Neural cell (in vitro differentiated cells): ENCODE data around the gene C18orf32. TPM values are rescaled to one million over a fixed set of nuclear protein-coding genes. Genes with fewer than 3 reads are reported as not detected.
"Not testable (repeated sequence)": the region's sequence is repeated elsewhere in the genome, so short reads cannot be mapped to it uniquely, and the experiment has no call there.

ENCODE experiments used
- H2AFZ ChIP-seq: fragments of 200-600, 300-800 bp; sonication (generic), shearing (Covaris generic); 2 replicates; pipeline ENCODE4 v1.6.0; 2014; ENCODE audit warnings: low read depth, mild to moderate bottlenecking, antibody characterized with exemption, low read length, moderate library complexity
- H3F3A ChIP-seq: fragments of 200-600 bp; shearing (Covaris generic); 2 replicates; pipeline ENCODE4 v1.6.1; 2016; ENCODE audit warnings: mild to moderate bottlenecking, moderate library complexity, mixed read lengths, antibody characterized with exemption, low read length; ENCODE audit not compliant: insufficient read depth, poor library complexity, severe bottlenecking
- H3K27ac ChIP-seq: fragments of 200-600, 300-800 bp; sonication (generic), shearing (Covaris generic); 2 replicates; pipeline ENCODE4 v1.5.1; 2014; ENCODE audit warnings: mild to moderate bottlenecking, low read length, moderate library complexity
- H3K27me3 ChIP-seq: fragments of 300-800, 200-600 bp; sonication (generic), shearing (Covaris generic); 2 replicates; pipeline ENCODE4 v1.6.0; 2014; ENCODE audit warnings: mild to moderate bottlenecking, low read depth, low read length, moderate library complexity; ENCODE audit not compliant: insufficient read depth
- H3K36me3 ChIP-seq: fragments of 300-800, 200-600 bp; sonication (generic), shearing (Covaris generic); 2 replicates; pipeline ENCODE4 v1.5.1; 2014; ENCODE audit warnings: mild to moderate bottlenecking, antibody characterized with exemption, low read length, moderate library complexity; ENCODE audit not compliant: insufficient read depth
- H3K4me2 ChIP-seq: fragments of 300-800, 200-600 bp; sonication (generic), shearing (Covaris generic); 2 replicates; pipeline ENCODE4 v1.6.0; 2014; ENCODE audit warnings: mild to moderate bottlenecking, low read length
- H3K4me3 ChIP-seq: fragments of 300-800, 200-600 bp; sonication (generic), shearing (Covaris generic); 2 replicates; pipeline ENCODE4 v1.5.1; 2014; ENCODE audit warnings: mild to moderate bottlenecking, low read length, moderate library complexity
- H3K79me2 ChIP-seq: fragments of 200-600 bp; shearing (Covaris generic); replicated peaks from 2 replicates; pipeline ENCODE4 v1.6.0; 2014; ENCODE audit warnings: mild to moderate bottlenecking, low read length, moderate library complexity; ENCODE audit not compliant: insufficient read depth
- H3K9ac ChIP-seq: fragments of 300-800, 200-600 bp; sonication (generic), shearing (Covaris generic); 2 replicates; pipeline ENCODE4 v1.6.1; 2016; ENCODE audit warnings: mild to moderate bottlenecking, low read length, mixed read lengths
- H3K9me2 ChIP-seq: fragments of 200-600 bp; shearing (Covaris generic); 2 replicates; pipeline ENCODE4 v1.6.1; 2016; ENCODE audit warnings: mild to moderate bottlenecking, low read length, mixed read lengths; ENCODE audit not compliant: insufficient read depth
- H3K9me3 ChIP-seq: fragments of 200-600, 300-800 bp; sonication (generic), shearing (Covaris generic); 2 replicates; pipeline ENCODE4 v1.6.1; 2016; ENCODE audit warnings: mild to moderate bottlenecking, mixed run types, low read length, moderate library complexity, mixed read lengths
- H4K20me1 ChIP-seq: fragments of 200-600 bp; shearing (Covaris generic); 2 replicates; pipeline ENCODE4 v1.6.1; 2016; ENCODE audit warnings: mild to moderate bottlenecking, mixed run types; ENCODE audit not compliant: insufficient read depth
- EP300 ChIP-seq: fragments of 450-650 bp; conservative IDR thresholded peaks from 2 replicates; pipeline ENCODE4 v1.6.1; 2014; ENCODE audit warnings: antibody characterized with exemption, mild to moderate bottlenecking, moderate library complexity; ENCODE audit not compliant: poor library complexity, severe bottlenecking
- EZH2 ChIP-seq: fragments of 200-600, 300-800 bp; shearing (Covaris generic), sonication (generic); IDR thresholded peaks from 2 replicates; pipeline ENCODE4 v1.6.1; 2014; ENCODE audit warnings: antibody characterized with exemption, low read length, borderline replicate concordance, mild to moderate bottlenecking; ENCODE audit not compliant: insufficient read depth, poor library complexity, severe bottlenecking
- MXI1 ChIP-seq: fragments of 450-650 bp; conservative IDR thresholded peaks from 2 replicates; pipeline ENCODE4 v1.6.1; 2014; ENCODE audit warnings: antibody characterized with exemption, mild to moderate bottlenecking; ENCODE audit not compliant: poor library complexity, severe bottlenecking
- POLR2AphosphoS5 ChIP-seq: IDR thresholded peaks from 2 replicates; pipeline ENCODE4 v1.6.1; 2012
- RAD21 ChIP-seq: fragments of 450-650 bp; conservative IDR thresholded peaks from 2 replicates; pipeline ENCODE4 v1.6.1; 2014; ENCODE audit warnings: antibody characterized with exemption, mild to moderate bottlenecking, moderate library complexity
- SMC3 ChIP-seq: fragments of 450-650 bp; conservative IDR thresholded peaks from 2 replicates; pipeline ENCODE4 v1.6.1; 2014; ENCODE audit warnings: antibody characterized with exemption, mild to moderate bottlenecking, moderate library complexity; ENCODE audit not compliant: poor library complexity
- TAF1 ChIP-seq: IDR thresholded peaks from 2 replicates; pipeline ENCODE4 v1.6.1; 2012; ENCODE audit warnings: low read depth
- polyA plus RNA-seq: library from polyadenylated mRNA; depleted of rRNA; stranded (reverse); fragments of >200 nt; gene quantifications from 2 replicates; pipeline ENCODE4 v1.2.3, GENCODE V29; 2014
- TF ChIP-seq, protein P1 (sequence below): fragments of 450-650 bp; IDR thresholded peaks from 2 replicates; pipeline ENCODE4 v1.5.1; 2014; ENCODE audit warnings: antibody characterized with exemption, mild to moderate bottlenecking, moderate library complexity; ENCODE audit not compliant: poor library complexity, severe bottlenecking
- TF ChIP-seq, protein P2 (sequence below): IDR thresholded peaks from 2 replicates; pipeline ENCODE4 v1.6.1; 2012; ENCODE audit warnings: borderline replicate concordance

Gene C18orf32
- polyA plus RNA-seq, 1 donor from 2014 or later = 594 TPM

- H3K27me3 ChIP-seq = no peaks in the 10 kb centered on the region
- H3K4me2 ChIP-seq = no peak overlapping the region
- H3K9me3 ChIP-seq = no peaks in the 10 kb centered on the region
- no peak overlapping the region for H2AFZ ChIP-seq
- H3K27ac ChIP-seq = no peak overlapping the region
- no peaks in the 10 kb centered on the region for H3K9me2 ChIP-seq
- TF ChIP-seq, protein P1, sequence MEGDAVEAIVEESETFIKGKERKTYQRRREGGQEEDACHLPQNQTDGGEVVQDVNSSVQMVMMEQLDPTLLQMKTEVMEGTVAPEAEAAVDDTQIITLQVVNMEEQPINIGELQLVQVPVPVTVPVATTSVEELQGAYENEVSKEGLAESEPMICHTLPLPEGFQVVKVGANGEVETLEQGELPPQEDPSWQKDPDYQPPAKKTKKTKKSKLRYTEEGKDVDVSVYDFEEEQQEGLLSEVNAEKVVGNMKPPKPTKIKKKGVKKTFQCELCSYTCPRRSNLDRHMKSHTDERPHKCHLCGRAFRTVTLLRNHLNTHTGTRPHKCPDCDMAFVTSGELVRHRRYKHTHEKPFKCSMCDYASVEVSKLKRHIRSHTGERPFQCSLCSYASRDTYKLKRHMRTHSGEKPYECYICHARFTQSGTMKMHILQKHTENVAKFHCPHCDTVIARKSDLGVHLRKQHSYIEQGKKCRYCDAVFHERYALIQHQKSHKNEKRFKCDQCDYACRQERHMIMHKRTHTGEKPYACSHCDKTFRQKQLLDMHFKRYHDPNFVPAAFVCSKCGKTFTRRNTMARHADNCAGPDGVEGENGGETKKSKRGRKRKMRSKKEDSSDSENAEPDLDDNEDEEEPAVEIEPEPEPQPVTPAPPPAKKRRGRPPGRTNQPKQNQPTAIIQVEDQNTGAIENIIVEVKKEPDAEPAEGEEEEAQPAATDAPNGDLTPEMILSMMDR = no peak
- TF ChIP-seq, protein P2, sequence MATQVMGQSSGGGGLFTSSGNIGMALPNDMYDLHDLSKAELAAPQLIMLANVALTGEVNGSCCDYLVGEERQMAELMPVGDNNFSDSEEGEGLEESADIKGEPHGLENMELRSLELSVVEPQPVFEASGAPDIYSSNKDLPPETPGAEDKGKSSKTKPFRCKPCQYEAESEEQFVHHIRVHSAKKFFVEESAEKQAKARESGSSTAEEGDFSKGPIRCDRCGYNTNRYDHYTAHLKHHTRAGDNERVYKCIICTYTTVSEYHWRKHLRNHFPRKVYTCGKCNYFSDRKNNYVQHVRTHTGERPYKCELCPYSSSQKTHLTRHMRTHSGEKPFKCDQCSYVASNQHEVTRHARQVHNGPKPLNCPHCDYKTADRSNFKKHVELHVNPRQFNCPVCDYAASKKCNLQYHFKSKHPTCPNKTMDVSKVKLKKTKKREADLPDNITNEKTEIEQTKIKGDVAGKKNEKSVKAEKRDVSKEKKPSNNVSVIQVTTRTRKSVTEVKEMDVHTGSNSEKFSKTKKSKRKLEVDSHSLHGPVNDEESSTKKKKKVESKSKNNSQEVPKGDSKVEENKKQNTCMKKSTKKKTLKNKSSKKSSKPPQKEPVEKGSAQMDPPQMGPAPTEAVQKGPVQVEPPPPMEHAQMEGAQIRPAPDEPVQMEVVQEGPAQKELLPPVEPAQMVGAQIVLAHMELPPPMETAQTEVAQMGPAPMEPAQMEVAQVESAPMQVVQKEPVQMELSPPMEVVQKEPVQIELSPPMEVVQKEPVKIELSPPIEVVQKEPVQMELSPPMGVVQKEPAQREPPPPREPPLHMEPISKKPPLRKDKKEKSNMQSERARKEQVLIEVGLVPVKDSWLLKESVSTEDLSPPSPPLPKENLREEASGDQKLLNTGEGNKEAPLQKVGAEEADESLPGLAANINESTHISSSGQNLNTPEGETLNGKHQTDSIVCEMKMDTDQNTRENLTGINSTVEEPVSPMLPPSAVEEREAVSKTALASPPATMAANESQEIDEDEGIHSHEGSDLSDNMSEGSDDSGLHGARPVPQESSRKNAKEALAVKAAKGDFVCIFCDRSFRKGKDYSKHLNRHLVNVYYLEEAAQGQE = no peak
- TF ChIP-seq TAF1 (no peak), EP300 (no peak), RAD21 (no peak), MXI1 (no peak)
- H3K9ac ChIP-seq = no peak overlapping the region
- H3F3A ChIP-seq = no peaks in the 10 kb centered on the region
- H3K79me2 ChIP-seq = no peaks in the 10 kb centered on the region
- H3K4me3 ChIP-seq = no peak overlapping the region
- H3K36me3 ChIP-seq = peaks cover 3% of the 10 kb centered on the region
- no peaks in the 10 kb centered on the region for H4K20me1 ChIP-seq
Observed at GRCh38 chr18:49476664-49477411, 10.2 kb downstream of the C18orf32 start.

DNA sequence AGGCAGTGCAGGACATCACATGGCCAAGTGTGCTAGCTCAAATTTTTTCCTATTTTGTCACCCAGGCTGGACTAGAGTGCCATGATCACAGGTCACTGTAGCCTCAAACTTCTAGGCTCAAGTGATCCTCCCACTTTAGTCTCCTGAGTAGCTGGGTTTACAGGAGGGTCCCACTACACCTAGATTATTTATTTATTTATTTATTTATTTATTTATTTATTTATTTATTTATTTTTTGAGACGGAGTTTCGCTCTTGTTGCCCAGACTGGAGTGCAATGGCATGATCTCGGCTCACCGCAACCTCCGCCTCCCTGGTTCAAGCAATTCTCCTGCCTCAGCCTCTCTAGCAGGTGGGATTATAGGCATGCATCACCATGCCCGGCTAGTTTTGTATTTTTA lies 12.1 kb downstream of the C18orf32 start:
- not testable (repeated sequence) for H2AFZ ChIP-seq, H3K79me2 ChIP-seq, H3K36me3 ChIP-seq, H3K4me2 ChIP-seq, H3K9ac ChIP-seq, H3F3A ChIP-seq, H3K27ac ChIP-seq, H3K4me3 ChIP-seq, H3K9me2 ChIP-seq, H3K27me3 ChIP-seq, H4K20me1 ChIP-seq, H3K9me3 ChIP-seq

DNA sequence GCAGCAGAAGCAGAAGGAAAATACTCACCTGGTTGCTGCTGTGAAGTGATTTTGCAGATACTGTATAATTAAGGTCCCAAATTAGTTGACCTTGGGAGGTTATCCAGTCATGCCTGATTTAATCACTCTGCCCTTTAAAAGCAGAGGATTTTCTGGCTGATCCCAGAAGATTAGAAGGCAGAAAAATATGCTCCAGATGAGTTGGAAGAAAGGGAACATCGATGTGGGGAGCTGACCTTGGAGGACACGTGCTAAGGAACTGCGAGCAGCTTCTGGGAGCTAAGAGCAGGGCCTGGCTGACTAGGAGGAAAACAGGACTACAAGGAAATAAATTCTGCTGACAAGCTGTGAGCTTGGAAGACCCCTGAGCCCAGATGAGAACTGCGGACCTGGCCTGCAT lies 13.3 kb downstream of the C18orf32 start:
- H2AFZ ChIP-seq = no peak overlapping the region
- no peaks in the 10 kb centered on the region for H3K9me2 ChIP-seq
- TF ChIP-seq TAF1 = no peak
- TF ChIP-seq POLR2AphosphoS5 = no peak
- no peak for TF ChIP-seq RAD21
- TF ChIP-seq EP300 = no peak
- TF ChIP-seq MXI1 = no peak
- TF ChIP-seq, protein P2 = no peak
- TF ChIP-seq, protein P1 = no peak
- TF ChIP-seq SMC3 = no peak
- no peak for TF ChIP-seq EZH2
- no peaks in the 10 kb centered on the region for H3K79me2 ChIP-seq
- H3K27ac ChIP-seq = no peak overlapping the region
- no peaks in the 10 kb centered on the region for H4K20me1 ChIP-seq
- H3K36me3 ChIP-seq = no peaks in the 10 kb centered on the region
- no peak overlapping the region for H3K9ac ChIP-seq
- no peaks in the 10 kb centered on the region for H3F3A ChIP-seq
- no peaks in the 10 kb centered on the region for H3K27me3 ChIP-seq
- H3K4me3 ChIP-seq = no peak overlapping the region
- no peaks in the 10 kb centered on the region for H3K9me3 ChIP-seq
- H3K4me2 ChIP-seq = no peak overlapping the region
